ENCODE measurements around the gene SLC24A4. TPM values are rescaled to one million over a fixed set of nuclear protein-coding genes. Genes with fewer than 3 reads are reported as not detected.

Gene SLC24A4
- total and polyA plus RNA-seq, 3 donors from 2014 or later, result 3.6 to 10.6 (median 8.5) TPM

DNA sequence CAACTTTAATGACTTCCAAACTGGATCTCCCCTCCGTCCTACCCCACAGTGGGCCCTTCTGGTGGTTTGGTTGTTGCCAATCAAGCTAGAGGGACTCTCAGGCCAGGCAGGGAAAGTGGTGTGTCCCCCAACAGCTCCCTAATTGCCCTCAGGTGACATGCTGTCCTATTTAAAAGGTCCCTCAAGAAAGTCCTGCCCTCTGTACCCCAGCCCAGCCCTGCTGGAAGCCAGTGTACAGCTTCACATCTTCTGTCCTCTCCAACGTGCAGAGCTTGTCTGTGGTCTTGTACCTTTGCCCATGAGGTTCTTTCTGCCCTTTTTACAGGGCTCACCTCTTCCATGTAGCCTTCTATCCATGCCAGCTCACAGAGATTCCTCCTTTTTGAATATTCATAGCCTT, 194.8 kb downstream of the SLC24A4 start:
- no peak for DNase-seq
- intact Hi-C loops (cut with DNase I; ENCODE audit: low total_unique reads), result no loop called here

DNA sequence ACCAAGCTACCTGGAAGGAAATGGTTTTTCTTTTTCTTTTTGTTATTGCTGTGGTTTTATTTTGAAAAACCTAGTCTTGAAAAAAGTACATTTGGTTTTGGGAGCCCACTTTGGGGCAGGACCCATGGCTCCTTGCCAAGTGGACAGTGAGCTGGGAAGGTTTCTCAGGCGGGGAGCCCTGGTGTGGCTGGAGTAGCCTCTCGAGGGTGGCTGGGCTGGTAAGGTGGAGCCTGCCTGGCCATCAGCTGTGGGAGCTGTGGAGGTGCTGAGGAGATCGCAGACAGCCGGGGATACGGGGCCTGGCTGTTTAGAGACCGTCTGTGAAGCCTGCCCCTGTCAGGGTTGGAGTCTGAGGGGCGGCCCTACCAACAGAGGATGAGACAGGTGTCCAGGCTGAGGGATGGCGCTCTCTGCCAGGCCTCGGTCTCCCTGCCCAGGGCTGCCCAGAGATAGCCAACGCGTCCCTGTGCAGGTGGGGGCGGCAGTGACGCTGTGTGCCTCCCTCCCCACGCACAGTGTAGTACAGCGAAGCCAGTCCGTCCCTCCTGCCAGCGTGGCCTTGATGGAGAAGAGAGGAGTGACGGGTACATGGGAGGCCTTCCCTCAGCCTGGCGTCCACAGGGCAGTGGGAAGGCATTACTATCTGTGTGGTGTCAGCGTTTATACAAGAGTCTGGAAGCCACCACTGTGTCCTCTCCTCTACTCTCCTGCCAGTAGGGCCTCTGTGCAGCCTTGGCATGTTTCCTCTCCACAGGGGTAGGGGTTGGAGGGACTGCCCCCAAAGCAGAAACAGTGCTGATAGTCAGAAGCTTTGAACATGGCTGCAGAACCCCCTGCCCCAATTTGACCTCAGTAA, 196.5 kb downstream of the SLC24A4 start:
- Histone ChIP-seq H3K4me1 (peaks cover 25% of the 10 kb centered on the region), H3K27me3 (no peaks in the 10 kb centered on the region), H3K9me3 (no peaks in the 10 kb centered on the region), H3K36me3 (ENCODE audit: low read depth, missing control alignments) (no peaks in the 10 kb centered on the region), H3K4me3 (no peak overlapping the region), H3K27ac (peak overlapping the region; percentile 69 to 74)
- WGBS, 2 donors, result 60 to 81% methylated on average over 20 of the region's 20 CpGs
- intact Hi-C loops (cut with DNase I; ENCODE audit: low total_unique reads), result no loop called here
- peak; percentile 92 for DNase-seq
- no peak for TF ChIP-seq POLR2A (IDR thresholded peaks at IDR 0.05)
- TF ChIP-seq, protein P1, sequence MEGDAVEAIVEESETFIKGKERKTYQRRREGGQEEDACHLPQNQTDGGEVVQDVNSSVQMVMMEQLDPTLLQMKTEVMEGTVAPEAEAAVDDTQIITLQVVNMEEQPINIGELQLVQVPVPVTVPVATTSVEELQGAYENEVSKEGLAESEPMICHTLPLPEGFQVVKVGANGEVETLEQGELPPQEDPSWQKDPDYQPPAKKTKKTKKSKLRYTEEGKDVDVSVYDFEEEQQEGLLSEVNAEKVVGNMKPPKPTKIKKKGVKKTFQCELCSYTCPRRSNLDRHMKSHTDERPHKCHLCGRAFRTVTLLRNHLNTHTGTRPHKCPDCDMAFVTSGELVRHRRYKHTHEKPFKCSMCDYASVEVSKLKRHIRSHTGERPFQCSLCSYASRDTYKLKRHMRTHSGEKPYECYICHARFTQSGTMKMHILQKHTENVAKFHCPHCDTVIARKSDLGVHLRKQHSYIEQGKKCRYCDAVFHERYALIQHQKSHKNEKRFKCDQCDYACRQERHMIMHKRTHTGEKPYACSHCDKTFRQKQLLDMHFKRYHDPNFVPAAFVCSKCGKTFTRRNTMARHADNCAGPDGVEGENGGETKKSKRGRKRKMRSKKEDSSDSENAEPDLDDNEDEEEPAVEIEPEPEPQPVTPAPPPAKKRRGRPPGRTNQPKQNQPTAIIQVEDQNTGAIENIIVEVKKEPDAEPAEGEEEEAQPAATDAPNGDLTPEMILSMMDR (IDR thresholded peaks at IDR 0.05), result no peak

More for the DNA sequence above, 194.8 kb downstream of the SLC24A4 start:
- Histone ChIP-seq H3K27ac (peak overlapping the region; percentile 41 to 74), H3K36me3 (ENCODE audit: low read depth, missing control alignments) (no peaks in the 10 kb centered on the region), H3K4me1 (peaks cover 29% of the 10 kb centered on the region), H3K4me3 (no peak overlapping the region), H3K27me3 (no peaks in the 10 kb centered on the region), H3K9me3 (no peaks in the 10 kb centered on the region)
- WGBS, 2 donors, result 38 to 77% methylated on average over 1 to 2 of the region's 2 CpGs
- TF ChIP-seq POLR2A (IDR thresholded peaks at IDR 0.05), result no peak
- TF ChIP-seq, protein P1 (IDR thresholded peaks at IDR 0.05), result no peak

DNA sequence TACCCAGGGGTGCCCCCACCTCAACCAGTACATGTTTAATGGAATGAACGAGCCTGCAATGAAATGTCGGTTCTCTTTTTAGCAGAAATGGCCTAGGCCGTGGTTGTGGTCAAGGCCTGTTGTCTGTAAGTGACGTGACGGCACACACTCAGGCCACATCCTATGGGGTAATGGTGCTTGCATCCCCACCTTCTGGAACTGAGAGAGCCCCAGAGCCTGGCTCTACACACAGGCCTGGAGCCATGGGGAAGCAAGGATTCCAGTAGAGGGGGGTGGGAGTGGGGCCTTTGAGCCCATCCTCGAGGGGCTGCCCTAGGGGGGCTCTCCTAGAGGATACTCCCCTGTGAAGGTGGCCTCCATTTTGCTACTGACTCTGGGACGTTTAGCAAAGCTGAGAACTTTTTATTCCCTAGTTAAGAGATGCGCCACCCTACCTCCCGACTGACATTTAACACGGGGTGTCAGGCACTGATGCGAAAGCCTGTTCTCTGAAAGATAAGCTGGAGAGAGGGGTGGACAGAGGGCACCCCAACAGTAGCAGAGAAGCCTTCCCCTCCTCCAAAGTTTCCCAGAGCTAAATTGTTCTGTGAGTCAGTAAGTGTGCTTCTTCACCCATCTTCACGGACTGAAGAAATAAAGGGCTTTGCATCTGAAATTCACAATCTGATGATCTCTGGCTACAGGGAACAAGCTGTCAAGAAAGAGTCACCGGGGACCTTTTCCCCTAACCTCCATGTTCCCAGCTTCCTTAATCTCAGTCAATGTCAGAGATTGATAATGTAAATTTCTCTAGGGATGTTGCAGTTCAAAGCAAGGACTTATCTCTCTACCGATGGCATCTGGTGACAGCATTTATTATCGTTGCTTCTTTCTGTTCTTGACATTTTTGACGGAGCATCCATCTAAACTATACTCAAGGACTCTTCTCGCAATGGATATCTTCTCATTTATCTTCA, 197.4 kb downstream of the SLC24A4 start:
- intact Hi-C loops (cut with DNase I; ENCODE audit: low total_unique reads), result no loop called here
- no peak for DNase-seq
- TF ChIP-seq, protein P1 (IDR thresholded peaks at IDR 0.05), result no peak
- no peak for TF ChIP-seq POLR2A (IDR thresholded peaks at IDR 0.05)
- Histone ChIP-seq H3K27me3 (no peaks in the 10 kb centered on the region), H3K9me3 (no peaks in the 10 kb centered on the region), H3K4me3 (no peak overlapping the region), H3K36me3 (ENCODE audit: low read depth, missing control alignments) (no peaks in the 10 kb centered on the region), H3K27ac (peak overlapping the region; percentile 69 to 74), H3K4me1 (peaks cover 32% of the 10 kb centered on the region)
- 73 to 82% methylated on average over 17 of the region's 17 CpGs for WGBS, 2 donors

DNA sequence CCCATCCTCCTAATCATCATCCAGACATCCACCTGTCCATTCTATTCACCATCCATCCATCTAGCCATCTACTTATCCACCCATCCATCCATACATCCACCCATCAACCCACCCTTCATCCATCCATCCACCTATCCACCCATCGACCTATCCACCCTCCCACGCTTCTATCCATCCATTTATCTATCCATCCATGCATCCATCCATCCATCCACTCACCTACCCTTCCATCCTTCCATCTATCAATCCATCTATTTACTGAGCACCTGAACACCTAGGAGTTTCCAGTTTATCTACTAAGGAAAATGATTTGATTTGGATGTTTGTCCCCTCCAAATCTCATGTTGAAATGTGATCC, 198.1 kb downstream of the SLC24A4 start:
- intact Hi-C loops (cut with DNase I; ENCODE audit: low total_unique reads), result no loop called here
- Histone ChIP-seq H3K36me3 (ENCODE audit: low read depth, missing control alignments) (no peaks in the 10 kb centered on the region), H3K4me3 (no peak overlapping the region), H3K27ac (peak overlapping the region in 1 of 2 donors; percentile 74), H3K27me3 (no peaks in the 10 kb centered on the region), H3K4me1 (peaks cover 30% of the 10 kb centered on the region), H3K9me3 (no peaks in the 10 kb centered on the region)
- DNase-seq, result no peak
- TF ChIP-seq, protein P1 (IDR thresholded peaks at IDR 0.05), result no peak
- TF ChIP-seq POLR2A (IDR thresholded peaks at IDR 0.05), result no peak
- WGBS, 2 donors, result 95 to 97% methylated on average over 2 of the region's 2 CpGs

Data from testis (tissue), 3 donors.